ENCODE data around the gene HOXA11.

DNA sequence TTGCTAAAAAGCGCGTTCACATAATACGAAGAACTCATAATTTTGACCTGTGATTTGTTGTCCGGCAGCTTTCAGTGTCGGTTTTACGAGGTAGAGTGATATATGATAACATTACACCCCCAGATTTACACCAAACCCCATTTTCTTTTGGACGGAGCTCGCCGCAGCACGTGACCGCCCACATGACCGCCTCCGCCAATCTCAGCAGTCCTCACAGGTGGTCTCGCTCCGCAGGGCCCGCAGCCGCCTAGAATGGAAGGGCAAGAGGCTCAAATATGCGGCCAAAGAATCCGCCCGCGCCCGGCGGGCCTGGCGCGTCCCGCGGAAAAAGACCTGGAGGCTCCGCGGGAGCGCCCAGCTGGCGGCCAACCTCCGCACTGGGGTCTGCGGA, 28.5 kb downstream of the HOXA11 start, which contains the start of gene HOXA7:
- TF ChIP-seq CTCF (IDR thresholded peaks at IDR 0.05; ENCODE audit: low read depth, low read length, poor library complexity, severe bottlenecking) (no peak), EZH2phosphoT487 (IDR thresholded peaks at IDR 0.05; ENCODE audit: borderline replicate concordance, low read length) (no peak)

Data from DOHH2 (cell line).